ENCODE data around the gene CYP26B1. TPM values are rescaled to one million over a fixed set of nuclear protein-coding genes. Genes with fewer than 3 reads are reported as not detected.
A peak's percentile ranks its signal among the peaks of the same experiment; 100 is the strongest.

CYP26B1 gene
- total and polyA plus RNA-seq, 5 donors from 2014 or later = not detected

DNA sequence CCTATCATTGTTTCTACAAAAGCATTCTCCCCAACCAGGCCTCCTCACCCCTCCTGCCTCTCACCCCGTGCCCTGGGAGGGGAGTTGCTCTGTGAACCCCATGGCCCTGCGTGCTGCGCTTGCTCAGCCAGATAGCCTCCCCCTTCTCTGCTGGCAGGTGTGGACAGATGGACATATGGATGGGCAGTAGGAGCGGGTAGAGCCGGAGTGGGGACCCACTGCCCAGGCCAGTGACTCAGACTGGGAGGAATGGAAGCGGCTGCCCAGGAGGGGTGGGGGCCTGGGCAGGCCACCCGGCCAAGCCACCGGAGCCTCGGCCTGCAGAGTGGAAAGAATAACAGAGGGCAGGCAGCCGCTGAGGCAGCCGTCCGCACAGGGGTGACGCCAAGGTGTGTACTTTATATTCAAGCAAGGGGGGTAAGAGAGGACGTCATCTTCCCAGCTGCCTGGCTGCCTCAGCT, 8.7 kb downstream of the CYP26B1 start:
- Mint-ChIP-seq H3K27ac (no peak overlapping the region), H3K9me3 (no peaks in the 10 kb centered on the region), H3K4me1 (peaks cover 0 to 8% (median 0%) of the 10 kb centered on the region in 4 donors), H3K36me3 (no peaks in the 10 kb centered on the region), H3K4me3 (peak overlapping the region in 1 of 4 donors; percentile 21), H3K27me3 (peaks cover 20% of the 10 kb centered on the region)
- Histone ChIP-seq H3K27me3 (ENCODE audit: control insufficient read depth, insufficient read depth, low read length) (no peaks in the 10 kb centered on the region), H3K27ac (ENCODE audit: insufficient read depth, low read length, poor library complexity, severe bottlenecking) (no peak overlapping the region), H3K4me3 (ENCODE audit: low read depth, low read length) (no peak overlapping the region), H3K4me1 (ENCODE audit: control insufficient read depth, insufficient read depth, low read length, poor library complexity, severe bottlenecking) (no peaks in the 10 kb centered on the region), H3K36me3 (ENCODE audit: control insufficient read depth, insufficient read depth, low read length) (no peaks in the 10 kb centered on the region), H3K9me3 (ENCODE audit: control insufficient read depth in 2 of 2, low read length in 2 of 2) (no peaks in the 10 kb centered on the region)
- ATAC-seq (ENCODE audit: low read depth in 2 of 2) (no peak), DNase-seq (no peak)

DNA sequence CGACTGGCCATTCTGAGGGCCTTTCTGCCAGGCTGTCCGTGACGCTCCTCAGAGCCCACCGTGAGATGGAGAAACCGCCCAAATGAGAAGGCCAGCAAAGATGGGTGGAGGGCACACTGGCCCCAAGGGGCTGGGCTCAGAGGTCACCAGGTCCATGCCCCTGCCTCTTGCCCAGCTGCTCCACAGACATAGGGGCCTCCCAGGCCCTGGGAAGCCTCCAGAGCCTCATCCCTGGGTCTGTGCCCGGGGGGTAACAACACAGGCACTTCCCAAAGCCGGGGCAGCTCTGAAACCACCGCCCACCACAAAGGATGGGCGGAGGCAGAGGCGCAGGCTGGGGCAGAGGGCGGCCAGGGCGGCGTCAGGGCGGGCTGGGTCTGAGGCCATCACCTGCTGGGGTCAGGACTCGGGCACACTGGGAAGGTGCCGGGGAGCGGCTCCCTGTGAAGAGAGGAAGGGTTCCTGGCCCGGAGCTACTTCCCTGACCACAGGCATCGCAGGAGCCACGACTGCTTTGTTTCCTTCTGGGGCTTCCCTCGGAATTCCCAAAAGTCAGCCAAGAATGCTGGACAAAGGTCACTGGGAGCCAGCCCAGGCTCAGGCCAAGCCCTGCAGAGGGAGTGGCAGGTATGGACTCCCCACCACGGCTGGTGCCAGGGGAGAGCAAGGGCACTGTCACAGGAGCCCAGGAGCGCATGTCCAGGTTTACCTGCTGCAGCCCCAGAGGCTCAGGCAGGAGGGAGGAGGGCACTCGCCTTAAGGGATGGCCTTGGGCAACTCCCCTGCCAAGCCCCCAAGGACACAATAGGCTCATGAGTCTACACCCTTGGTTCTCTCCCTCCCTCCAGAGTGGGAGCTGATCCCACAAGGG, 9.4 kb downstream of the CYP26B1 start:
- peaks cover 0 to 2% (median 0%) of the 10 kb centered on the region in 4 donors for H3K4me1 Mint-ChIP-seq
- H3K27me3 Mint-ChIP-seq = peaks cover 14% of the 10 kb centered on the region
- Histone ChIP-seq H3K4me3 (ENCODE audit: low read depth, low read length) (no peak overlapping the region), H3K4me1 (ENCODE audit: control insufficient read depth, insufficient read depth, low read length, poor library complexity, severe bottlenecking) (no peaks in the 10 kb centered on the region), H3K27me3 (ENCODE audit: control insufficient read depth, insufficient read depth, low read length) (no peaks in the 10 kb centered on the region), H3K36me3 (ENCODE audit: control insufficient read depth, insufficient read depth, low read length) (no peaks in the 10 kb centered on the region), H3K9me3 (ENCODE audit: control insufficient read depth in 2 of 2, low read length in 2 of 2) (no peaks in the 10 kb centered on the region), H3K27ac (ENCODE audit: insufficient read depth, low read length, poor library complexity, severe bottlenecking) (no peak overlapping the region)
- H3K27ac Mint-ChIP-seq = no peak overlapping the region
- H3K9me3 Mint-ChIP-seq = no peaks in the 10 kb centered on the region
- no peaks in the 10 kb centered on the region for H3K36me3 Mint-ChIP-seq
- no peak overlapping the region for H3K4me3 Mint-ChIP-seq
- DNase-seq = no peak
- ATAC-seq (ENCODE audit: low read depth in 2 of 2) = no peak

- no peak overlapping the region for H3K4me3 Mint-ChIP-seq
- peak in 2 of 3 donors; percentile 39 to 42 for DNase-seq
- Histone ChIP-seq H3K36me3 (ENCODE audit: control insufficient read depth, insufficient read depth, low read length) (no peaks in the 10 kb centered on the region), H3K9me3 (ENCODE audit: control insufficient read depth in 2 of 2, low read length in 2 of 2) (no peaks in the 10 kb centered on the region), H3K27ac (ENCODE audit: insufficient read depth, low read length, poor library complexity, severe bottlenecking) (no peak overlapping the region), H3K27me3 (ENCODE audit: control insufficient read depth, insufficient read depth, low read length) (no peaks in the 10 kb centered on the region), H3K4me1 (ENCODE audit: control insufficient read depth, insufficient read depth, low read length, poor library complexity, severe bottlenecking) (no peaks in the 10 kb centered on the region), H3K4me3 (ENCODE audit: low read depth, low read length) (no peak overlapping the region)
- no peaks in the 10 kb centered on the region for H3K36me3 Mint-ChIP-seq
- no peak overlapping the region for H3K27ac Mint-ChIP-seq
- peaks cover 0 to 2% (median 0%) of the 10 kb centered on the region in 4 donors for H3K4me1 Mint-ChIP-seq
- no peaks in the 10 kb centered on the region for H3K9me3 Mint-ChIP-seq
- ATAC-seq (ENCODE audit: low read depth in 2 of 2) = peak; percentile 35 to 36
- H3K27me3 Mint-ChIP-seq = peaks cover 12% of the 10 kb centered on the region
Measured at GRCh38 chr2:72137498-72138010, 10.1 kb downstream of the CYP26B1 start.

- no peak overlapping the region for H3K4me3 ChIP-seq (ENCODE audit: low read depth, low read length)
- no peaks in the 10 kb centered on the region for H3K4me1 ChIP-seq (ENCODE audit: control insufficient read depth, insufficient read depth, low read length, poor library complexity, severe bottlenecking)
- H3K27me3 ChIP-seq (ENCODE audit: control insufficient read depth, insufficient read depth, low read length) = no peaks in the 10 kb centered on the region
- H3K27ac ChIP-seq (ENCODE audit: insufficient read depth, low read length, poor library complexity, severe bottlenecking) = no peak overlapping the region
- Mint-ChIP-seq H3K4me3 (no peak overlapping the region), H3K36me3 (no peaks in the 10 kb centered on the region), H3K4me1 (peaks cover 0 to 2% (median 0%) of the 10 kb centered on the region in 4 donors), H3K27ac (no peak overlapping the region), H3K27me3 (peaks cover 7% of the 10 kb centered on the region), H3K9me3 (no peaks in the 10 kb centered on the region)
- DNase-seq (no peak), ATAC-seq (ENCODE audit: low read depth in 2 of 2) (no peak)
- H3K36me3 ChIP-seq (ENCODE audit: control insufficient read depth, insufficient read depth, low read length) = no peaks in the 10 kb centered on the region
- H3K9me3 ChIP-seq (ENCODE audit: control insufficient read depth in 2 of 2, low read length in 2 of 2) = no peaks in the 10 kb centered on the region
Measured at GRCh38 chr2:72136933-72137497, 10.6 kb downstream of the CYP26B1 start.

GRCh38 chr2:72136331-72136730, 11.3 kb downstream of the CYP26B1 start:
- Histone ChIP-seq H3K4me3 (ENCODE audit: low read depth, low read length) (no peak overlapping the region), H3K27me3 (ENCODE audit: control insufficient read depth, insufficient read depth, low read length) (no peaks in the 10 kb centered on the region), H3K36me3 (ENCODE audit: control insufficient read depth, insufficient read depth, low read length) (no peaks in the 10 kb centered on the region), H3K9me3 (ENCODE audit: control insufficient read depth in 2 of 2, low read length in 2 of 2) (no peaks in the 10 kb centered on the region), H3K27ac (ENCODE audit: insufficient read depth, low read length, poor library complexity, severe bottlenecking) (no peak overlapping the region), H3K4me1 (ENCODE audit: control insufficient read depth, insufficient read depth, low read length, poor library complexity, severe bottlenecking) (no peaks in the 10 kb centered on the region)
- DNase-seq (no peak), ATAC-seq (ENCODE audit: low read depth in 2 of 2) (no peak)
- Mint-ChIP-seq H3K9me3 (peaks cover 0 to under 1% (median 0%) of the 10 kb centered on the region in 7 donors), H3K4me3 (no peak overlapping the region), H3K27ac (no peak overlapping the region), H3K27me3 (no peaks in the 10 kb centered on the region), H3K4me1 (peaks cover 0 to 2% (median 0%) of the 10 kb centered on the region in 4 donors), H3K36me3 (no peaks in the 10 kb centered on the region)

- no peak overlapping the region for H3K4me3 ChIP-seq (ENCODE audit: low read depth, low read length)
- Mint-ChIP-seq H3K4me1 (peaks cover 0 to 2% (median 0%) of the 10 kb centered on the region in 4 donors), H3K27ac (no peak overlapping the region), H3K36me3 (no peaks in the 10 kb centered on the region), H3K27me3 (no peaks in the 10 kb centered on the region), H3K9me3 (peaks cover 0 to 2% (median 0%) of the 10 kb centered on the region in 7 donors), H3K4me3 (no peak overlapping the region)
- H3K27me3 ChIP-seq (ENCODE audit: control insufficient read depth, insufficient read depth, low read length) = no peaks in the 10 kb centered on the region
- H3K4me1 ChIP-seq (ENCODE audit: control insufficient read depth, insufficient read depth, low read length, poor library complexity, severe bottlenecking) = no peaks in the 10 kb centered on the region
- DNase-seq (no peak), ATAC-seq (ENCODE audit: low read depth in 2 of 2) (no peak)
- no peaks in the 10 kb centered on the region for H3K36me3 ChIP-seq (ENCODE audit: control insufficient read depth, insufficient read depth, low read length)
- H3K9me3 ChIP-seq (ENCODE audit: control insufficient read depth in 2 of 2, low read length in 2 of 2) = no peaks in the 10 kb centered on the region
- H3K27ac ChIP-seq (ENCODE audit: insufficient read depth, low read length, poor library complexity, severe bottlenecking) = no peak overlapping the region
Measured at GRCh38 chr2:72135921-72136320, 11.7 kb downstream of the CYP26B1 start.

DNA sequence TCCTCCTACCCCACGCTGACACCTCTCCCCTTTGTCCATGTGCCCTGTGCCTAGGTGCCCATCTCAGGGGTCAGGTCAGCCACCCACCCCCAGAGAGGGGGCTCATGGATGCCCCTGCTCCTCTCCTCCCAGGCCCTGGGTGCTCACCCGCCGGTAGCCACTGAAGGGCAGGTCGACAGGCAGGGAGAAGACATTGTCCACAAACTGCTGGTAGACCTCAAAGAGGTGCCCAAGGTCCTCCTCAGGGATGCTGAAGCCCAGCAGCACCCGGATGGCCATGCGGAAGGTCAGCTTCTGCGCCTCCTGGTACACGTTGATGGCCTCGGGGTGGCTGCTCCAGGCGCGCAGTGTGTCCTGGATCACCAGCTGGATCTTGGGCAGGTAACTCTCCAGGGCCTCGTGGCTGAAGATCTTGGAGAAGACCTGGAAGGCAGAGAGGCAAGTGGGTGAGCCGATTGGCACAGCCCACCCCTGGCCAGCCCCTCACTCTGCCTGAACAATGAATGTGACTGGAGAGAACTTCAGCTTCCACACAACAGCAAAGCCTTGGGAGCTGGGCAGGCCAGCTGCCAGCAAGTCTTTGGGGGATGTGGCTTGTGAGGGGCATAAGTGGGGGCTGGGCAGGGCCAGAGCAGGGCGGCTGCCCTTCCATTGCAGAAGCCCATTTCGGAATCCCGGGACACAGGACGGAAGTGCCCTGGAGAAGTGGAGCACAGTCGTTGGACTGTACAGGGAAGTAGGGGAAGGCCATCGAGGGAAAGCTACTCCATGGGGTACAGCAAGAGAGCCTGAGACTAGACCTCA, 12.5 kb downstream of the CYP26B1 start:
- no peak overlapping the region for H3K4me3 Mint-ChIP-seq
- Histone ChIP-seq H3K36me3 (ENCODE audit: control insufficient read depth, insufficient read depth, low read length) (no peaks in the 10 kb centered on the region), H3K27me3 (ENCODE audit: control insufficient read depth, insufficient read depth, low read length) (no peaks in the 10 kb centered on the region), H3K9me3 (ENCODE audit: control insufficient read depth in 2 of 2, low read length in 2 of 2) (no peaks in the 10 kb centered on the region), H3K4me1 (ENCODE audit: control insufficient read depth, insufficient read depth, low read length, poor library complexity, severe bottlenecking) (no peaks in the 10 kb centered on the region), H3K4me3 (ENCODE audit: low read depth, low read length) (no peak overlapping the region), H3K27ac (ENCODE audit: insufficient read depth, low read length, poor library complexity, severe bottlenecking) (no peak overlapping the region)
- ATAC-seq (ENCODE audit: low read depth in 2 of 2) = no peak
- H3K36me3 Mint-ChIP-seq = no peaks in the 10 kb centered on the region
- no peak overlapping the region for H3K27ac Mint-ChIP-seq
- peaks cover 0 to 2% (median 0%) of the 10 kb centered on the region in 7 donors for H3K9me3 Mint-ChIP-seq
- H3K4me1 Mint-ChIP-seq = peaks cover 0 to 2% (median 0%) of the 10 kb centered on the region in 4 donors
- DNase-seq = no peak
- no peaks in the 10 kb centered on the region for H3K27me3 Mint-ChIP-seq

Data from CD4-positive, CD25-positive, alpha-beta regulatory T cell (primary cell).